Activated T-helper 1 cell treated with anti-CD3 and anti-CD28 coated beads, Interleukin-12 subunit alpha, Interleukin-12 subunit beta, Interleukin-2, Interleukin-4 antibody, amounts not matched to agents 30 ng/mL and 10 ng/mL and 1 ng/mL, durations not matched to agents 14 hours and 24 hours and 36 hours (primary cell): ENCODE measurements around the gene ANTXR2. TPM values are rescaled to one million over a fixed set of nuclear protein-coding genes. Genes with fewer than 3 reads are reported as not detected.
"Not testable (repeated sequence)": the region's sequence is repeated elsewhere in the genome, so short reads cannot be mapped to it uniquely, and the experiment has no call there.

Experiments
- DNase-seq: peaks from one replicate; pipeline ENCODE4 v3.0.0; 2021; ENCODE audit warnings: low spot score
- H3K27ac Mint-ChIP-seq: one replicate; pipeline ENCODE4 v1.8.0; 2021; ENCODE audit warnings: mild to moderate bottlenecking, mixed read lengths
- H3K27me3 Mint-ChIP-seq: one replicate; pipeline ENCODE4 v1.8.0; 2022; ENCODE audit warnings: mild to moderate bottlenecking, moderate library complexity, mixed read lengths; ENCODE audit not compliant: insufficient read depth
- H3K36me3 Mint-ChIP-seq: one replicate; pipeline ENCODE4 v1.8.0; 2021; ENCODE audit warnings: low read depth, mixed read lengths
- H3K4me1 Mint-ChIP-seq: one replicate; pipeline ENCODE4 v1.8.0; 2021; ENCODE audit warnings: low read depth, mixed read lengths
- H3K4me3 Mint-ChIP-seq: one replicate; pipeline ENCODE4 v1.8.0; 2021; ENCODE audit warnings: mild to moderate bottlenecking, moderate library complexity, mixed read lengths
- H3K9me3 Mint-ChIP-seq: one replicate; pipeline ENCODE4 v1.8.0; 2021; ENCODE audit warnings: mixed read lengths
- intact Hi-C: fragments of 100-400 bp; cut with micrococcal nuclease; formaldehyde crosslinking; loops from one replicate; pipeline ENCODE4 v1.15.1; 2024
- total RNA-seq: library from RNA; stranded (reverse); gene quantifications from 2 replicates; pipeline ENCODE4 v1.2.3, GENCODE V29; 2022

ANTXR2 gene
- total RNA-seq, 1 donor from 2014 or later: 29.8 TPM

GRCh38 chr4:79904331-79904730 is 168.7 kb downstream of the ANTXR2 start:
- no peaks in the 10 kb centered on the region for H3K9me3 Mint-ChIP-seq
- no peak overlapping the region for H3K27ac Mint-ChIP-seq
- H3K36me3 Mint-ChIP-seq: peaks cover 31% of the 10 kb centered on the region
- H3K4me3 Mint-ChIP-seq: no peak overlapping the region
- no peak for DNase-seq
- H3K4me1 Mint-ChIP-seq: peaks cover 20% of the 10 kb centered on the region
- intact Hi-C loops: no loop called here
- no peaks in the 10 kb centered on the region for H3K27me3 Mint-ChIP-seq

GRCh38 chr4:79900182-79900581 is 172.8 kb downstream of the ANTXR2 start:
- Mint-ChIP-seq H3K4me3 (no peak overlapping the region), H3K27ac (no peak overlapping the region), H3K27me3 (peaks cover 5% of the 10 kb centered on the region), H3K9me3 (no peaks in the 10 kb centered on the region), H3K36me3 (peaks cover 10% of the 10 kb centered on the region), H3K4me1 (no peaks in the 10 kb centered on the region)
- no peak for DNase-seq
- intact Hi-C loops: no loop called here

- intact Hi-C loops: no loop called here
- H3K9me3 Mint-ChIP-seq: no peaks in the 10 kb centered on the region
- no peak for DNase-seq
- no peaks in the 10 kb centered on the region for H3K4me1 Mint-ChIP-seq
- peaks cover 6% of the 10 kb centered on the region for H3K36me3 Mint-ChIP-seq
- H3K27me3 Mint-ChIP-seq: peaks cover 7% of the 10 kb centered on the region
- H3K27ac Mint-ChIP-seq: no peak overlapping the region
- no peak overlapping the region for H3K4me3 Mint-ChIP-seq
These were observed 173.5 kb downstream of the ANTXR2 start for GRCh38 chr4:79899481-79899880.

- H3K4me3 Mint-ChIP-seq: no peak overlapping the region
- H3K9me3 Mint-ChIP-seq: no peaks in the 10 kb centered on the region
These were observed 175.0 kb downstream of the ANTXR2 start for GRCh38 chr4:79898055-79898454.

GRCh38 chr4:79897174-79897573 is 175.9 kb downstream of the ANTXR2 start:
- Mint-ChIP-seq H3K36me3 (no peaks in the 10 kb centered on the region), H3K27me3 (peaks cover 18% of the 10 kb centered on the region), H3K4me1 (no peaks in the 10 kb centered on the region), H3K27ac (no peak overlapping the region), H3K4me3 (no peak overlapping the region), H3K9me3 (no peaks in the 10 kb centered on the region)
- DNase-seq: no peak
- intact Hi-C loops: no loop called here

More at GRCh38 chr4:79898055-79898454, 175.0 kb downstream of the ANTXR2 start:
- no peaks in the 10 kb centered on the region for H3K36me3 Mint-ChIP-seq
- peaks cover 17% of the 10 kb centered on the region for H3K27me3 Mint-ChIP-seq
- no peaks in the 10 kb centered on the region for H3K4me1 Mint-ChIP-seq
- intact Hi-C loops: no loop called here
- DNase-seq: no peak
- no peak overlapping the region for H3K27ac Mint-ChIP-seq

GRCh38 chr4:79893456-79893855 is 179.6 kb downstream of the ANTXR2 start:
- H3K27ac Mint-ChIP-seq: no peak overlapping the region
- H3K4me1 Mint-ChIP-seq: no peaks in the 10 kb centered on the region
- H3K9me3 Mint-ChIP-seq: no peaks in the 10 kb centered on the region
- no peak for DNase-seq
- H3K36me3 Mint-ChIP-seq: no peaks in the 10 kb centered on the region
- H3K4me3 Mint-ChIP-seq: no peak overlapping the region
- intact Hi-C loops: no loop called here
- peaks cover 24% of the 10 kb centered on the region for H3K27me3 Mint-ChIP-seq

GRCh38 chr4:79889026-79889425 is 184.0 kb downstream of the ANTXR2 start:
- H3K27ac Mint-ChIP-seq, H3K4me1 Mint-ChIP-seq, H3K36me3 Mint-ChIP-seq, H3K9me3 Mint-ChIP-seq, H3K4me3 Mint-ChIP-seq, DNase-seq, intact Hi-C loops: not testable (repeated sequence)
- H3K27me3 Mint-ChIP-seq: peaks cover 15% of the 10 kb centered on the region

GRCh38 chr4:79886557-79886956 is 186.5 kb downstream of the ANTXR2 start:
- intact Hi-C loops: no loop called here
- no peak for DNase-seq
- H3K27me3 Mint-ChIP-seq: peaks cover 8% of the 10 kb centered on the region
- no peak overlapping the region for H3K4me3 Mint-ChIP-seq
- H3K4me1 Mint-ChIP-seq: no peaks in the 10 kb centered on the region
- no peaks in the 10 kb centered on the region for H3K9me3 Mint-ChIP-seq
- H3K36me3 Mint-ChIP-seq: no peaks in the 10 kb centered on the region
- no peak overlapping the region for H3K27ac Mint-ChIP-seq

- no peaks in the 10 kb centered on the region for H3K4me1 Mint-ChIP-seq
- intact Hi-C loops: no loop called here
- no peaks in the 10 kb centered on the region for H3K9me3 Mint-ChIP-seq
- no peak overlapping the region for H3K4me3 Mint-ChIP-seq
- H3K27ac Mint-ChIP-seq: no peak overlapping the region
- DNase-seq: no peak
- peaks cover 5% of the 10 kb centered on the region for H3K27me3 Mint-ChIP-seq
- H3K36me3 Mint-ChIP-seq: no peaks in the 10 kb centered on the region
These were observed 187.0 kb downstream of the ANTXR2 start for GRCh38 chr4:79886021-79886420.

- no peak for DNase-seq
- no peak overlapping the region for H3K4me3 Mint-ChIP-seq
- peaks cover 3% of the 10 kb centered on the region for H3K9me3 Mint-ChIP-seq
- no peaks in the 10 kb centered on the region for H3K36me3 Mint-ChIP-seq
- H3K27me3 Mint-ChIP-seq: peaks cover 2% of the 10 kb centered on the region
- no peak overlapping the region for H3K27ac Mint-ChIP-seq
- H3K4me1 Mint-ChIP-seq: no peaks in the 10 kb centered on the region
- intact Hi-C loops: no loop called here
These were observed 189.7 kb downstream of the ANTXR2 start for GRCh38 chr4:79883290-79883689.

- no peaks in the 10 kb centered on the region for H3K36me3 Mint-ChIP-seq
- H3K27ac Mint-ChIP-seq: no peak overlapping the region
- peaks cover 7% of the 10 kb centered on the region for H3K9me3 Mint-ChIP-seq
- H3K4me1 Mint-ChIP-seq: no peaks in the 10 kb centered on the region
- no peak overlapping the region for H3K4me3 Mint-ChIP-seq
- no peak for DNase-seq
- intact Hi-C loops: no loop called here
- peaks cover 2% of the 10 kb centered on the region for H3K27me3 Mint-ChIP-seq
These were observed 190.2 kb downstream of the ANTXR2 start for GRCh38 chr4:79882806-79883205.

- no peak overlapping the region for H3K4me3 Mint-ChIP-seq
- intact Hi-C loops: no loop called here
- peaks cover 9% of the 10 kb centered on the region for H3K9me3 Mint-ChIP-seq
- H3K27ac Mint-ChIP-seq: no peak overlapping the region
- H3K36me3 Mint-ChIP-seq: no peaks in the 10 kb centered on the region
- no peaks in the 10 kb centered on the region for H3K4me1 Mint-ChIP-seq
- H3K27me3 Mint-ChIP-seq: peaks cover 2% of the 10 kb centered on the region
- no peak for DNase-seq
These were observed 191.6 kb downstream of the ANTXR2 start for GRCh38 chr4:79881407-79881806.

- peaks cover 2% of the 10 kb centered on the region for H3K27me3 Mint-ChIP-seq
- no peak overlapping the region for H3K4me3 Mint-ChIP-seq
- no peak for DNase-seq
- peaks cover 9% of the 10 kb centered on the region for H3K9me3 Mint-ChIP-seq
- no peaks in the 10 kb centered on the region for H3K4me1 Mint-ChIP-seq
- H3K27ac Mint-ChIP-seq: no peak overlapping the region
- H3K36me3 Mint-ChIP-seq: no peaks in the 10 kb centered on the region
- intact Hi-C loops: no loop called here
These were observed 195.5 kb downstream of the ANTXR2 start for GRCh38 chr4:79877511-79877910.

- no peaks in the 10 kb centered on the region for H3K4me1 Mint-ChIP-seq
- H3K9me3 Mint-ChIP-seq: peaks cover 9% of the 10 kb centered on the region
These were observed 197.6 kb downstream of the ANTXR2 start for GRCh38 chr4:79875344-79875899.

More at GRCh38 chr4:79875344-79875899, 197.6 kb downstream of the ANTXR2 start:
- intact Hi-C loops: no loop called here
- Mint-ChIP-seq H3K27ac (no peak overlapping the region), H3K4me3 (no peak overlapping the region), H3K36me3 (no peaks in the 10 kb centered on the region), H3K27me3 (no peaks in the 10 kb centered on the region)
- no peak for DNase-seq
